HUES6 (cell line): ENCODE measurements around the gene DIO3.

ENCODE experiments used
- H3K27ac ChIP-seq: 2 replicates; pipeline ENCODE4 v1.7.0; 2013; ENCODE audit warnings: low read depth, mild to moderate bottlenecking, low read length, inconsistent platforms
- H3K27me3 ChIP-seq: 2 replicates; pipeline ENCODE4 v1.6.1; 2013; ENCODE audit warnings: low read length; ENCODE audit not compliant: control insufficient read depth, insufficient read depth
- H3K36me3 ChIP-seq: 2 replicates; pipeline ENCODE4 v1.6.1; 2013; ENCODE audit warnings: low read length; ENCODE audit not compliant: control insufficient read depth, insufficient read depth
- H3K4me1 ChIP-seq: 2 replicates; pipeline ENCODE4 v1.6.1; 2013; ENCODE audit warnings: low read length; ENCODE audit not compliant: control insufficient read depth, insufficient read depth
- H3K4me3 ChIP-seq: 2 replicates; pipeline ENCODE4 v1.5.1; 2013; ENCODE audit warnings: low read depth, low read length
- H3K9ac ChIP-seq: one replicate; pipeline ENCODE4 v1.6.1; 2013; ENCODE audit warnings: mild to moderate bottlenecking, low read length
- H3K9me3 ChIP-seq: 2 replicates; pipeline ENCODE4 v1.6.1; 2013; ENCODE audit warnings: low read depth, low read length; ENCODE audit not compliant: control insufficient read depth, insufficient read depth

DIO3 gene

DNA sequence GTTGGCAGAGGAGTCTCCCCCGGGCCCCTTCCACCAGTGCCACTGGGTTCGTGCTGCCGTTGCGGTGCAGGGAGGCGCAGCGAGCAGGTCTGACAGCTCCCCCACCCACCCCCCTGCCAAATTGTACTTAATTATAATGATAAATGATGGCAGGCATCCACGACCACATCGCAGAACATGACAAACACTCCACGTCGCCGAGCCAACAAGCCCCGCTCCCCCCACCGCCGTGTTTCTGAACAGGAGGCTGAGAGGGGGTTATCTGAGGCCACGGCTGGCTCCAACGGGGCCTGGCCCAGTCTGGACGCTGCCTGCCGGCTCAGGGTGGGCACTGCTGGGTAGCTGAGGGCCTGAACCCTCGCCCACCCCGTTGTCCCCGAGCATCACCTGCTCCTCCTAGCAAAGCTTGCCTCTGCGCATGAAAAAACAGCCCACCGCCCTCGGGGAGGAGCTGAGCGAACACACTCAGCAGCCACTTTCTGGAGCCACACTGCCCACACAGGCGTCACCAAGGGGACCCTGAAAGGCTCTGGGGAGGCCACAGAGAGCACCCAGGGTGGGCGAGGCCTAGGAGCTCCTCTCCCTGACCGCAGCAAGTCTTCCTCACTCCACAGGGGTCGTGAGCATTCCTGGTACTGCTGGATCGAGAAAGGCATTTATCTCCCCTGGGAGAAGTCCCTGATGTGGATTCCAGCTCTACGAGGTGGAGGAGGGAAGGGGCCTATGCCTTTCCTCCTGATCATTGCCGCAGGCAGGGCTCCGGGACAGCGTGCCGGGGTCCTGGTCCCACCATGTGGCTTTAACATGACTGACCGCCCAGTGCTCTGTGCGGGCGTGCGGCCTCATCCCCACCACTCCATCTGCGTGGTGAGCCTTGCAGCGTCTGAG is 35.4 kb upstream of the DIO3 start:
- peaks cover 3% of the 10 kb centered on the region; the same call in 1 of the 2 replicates for H3K9me3 ChIP-seq
- 0 out of 2 replicates have a peak, but pooled peaks cover 3% of the 10 kb centered on the region for H3K27me3 ChIP-seq
- H3K9ac ChIP-seq, result no peak overlapping the region

DNA sequence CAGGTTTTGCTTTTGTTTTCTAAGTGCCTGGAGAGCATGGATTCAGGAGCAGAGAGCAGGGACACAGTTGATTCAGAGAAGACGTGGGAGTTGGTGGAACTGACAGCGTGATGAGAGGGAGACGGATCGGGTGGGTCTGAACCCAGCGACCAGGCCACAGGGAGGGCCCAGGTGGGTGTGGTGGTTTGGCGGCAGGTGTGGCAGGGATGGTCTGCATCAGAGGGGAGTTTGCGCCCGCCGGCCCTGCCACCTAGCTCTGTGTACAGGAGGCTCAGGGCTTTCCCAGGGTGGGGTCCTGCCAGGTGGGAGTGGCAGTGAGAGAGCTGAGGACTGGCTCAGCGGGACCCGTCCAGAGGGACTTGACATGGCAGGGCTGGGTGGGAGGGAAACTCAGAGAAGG is 33.3 kb upstream of the DIO3 start:
- no peak overlapping the region for H3K4me3 ChIP-seq
- no peak overlapping the region for H3K9ac ChIP-seq
- H3K36me3 ChIP-seq, result no peaks in the 10 kb centered on the region
- H3K9me3 ChIP-seq, result peaks cover 3% of the 10 kb centered on the region; the same call in 1 of the 2 replicates
- 0 out of 2 replicates have a peak, but pooled peaks cover 3% of the 10 kb centered on the region for H3K27me3 ChIP-seq
- H3K27ac ChIP-seq, result no peak overlapping the region
- peaks cover 10% of the 10 kb centered on the region; the same call in 1 of the 2 replicates for H3K4me1 ChIP-seq

More for the DNA sequence above, 35.4 kb upstream of the DIO3 start:
- no peak overlapping the region for H3K27ac ChIP-seq
- H3K36me3 ChIP-seq, result no peaks in the 10 kb centered on the region
- H3K4me3 ChIP-seq, result no peak overlapping the region
- peaks cover 10% of the 10 kb centered on the region; the same call in 1 of the 2 replicates for H3K4me1 ChIP-seq

DNA sequence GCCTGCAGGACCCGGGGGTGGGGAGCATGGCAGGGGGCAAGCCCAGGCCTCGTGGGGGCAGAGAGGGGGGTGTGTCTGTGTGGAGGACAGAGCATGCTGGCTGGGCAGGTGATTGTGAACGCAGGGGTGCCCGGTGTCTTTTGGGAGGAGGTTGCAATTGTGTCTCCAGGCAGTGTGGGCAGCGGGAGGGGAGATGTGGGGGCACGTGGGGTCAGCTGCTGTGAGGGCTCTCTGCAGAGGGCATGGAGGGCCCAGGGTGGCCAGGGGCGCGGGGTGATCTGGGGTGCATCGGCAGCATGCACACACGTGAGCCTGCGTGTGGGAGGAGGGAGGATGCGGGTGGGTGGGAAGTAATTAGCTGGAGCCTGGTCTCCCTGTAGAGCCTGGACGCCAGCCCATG is 32.2 kb upstream of the DIO3 start:
- H3K9ac ChIP-seq, result no peak overlapping the region
- H3K4me1 ChIP-seq, result peaks cover 10% of the 10 kb centered on the region; the same call in 1 of the 2 replicates
- no peak overlapping the region for H3K27ac ChIP-seq
- H3K27me3 ChIP-seq, result 0 out of 2 replicates have a peak, but pooled peaks cover 3% of the 10 kb centered on the region
- H3K36me3 ChIP-seq, result no peaks in the 10 kb centered on the region
- H3K9me3 ChIP-seq, result no peaks in the 10 kb centered on the region
- no peak overlapping the region for H3K4me3 ChIP-seq

DNA sequence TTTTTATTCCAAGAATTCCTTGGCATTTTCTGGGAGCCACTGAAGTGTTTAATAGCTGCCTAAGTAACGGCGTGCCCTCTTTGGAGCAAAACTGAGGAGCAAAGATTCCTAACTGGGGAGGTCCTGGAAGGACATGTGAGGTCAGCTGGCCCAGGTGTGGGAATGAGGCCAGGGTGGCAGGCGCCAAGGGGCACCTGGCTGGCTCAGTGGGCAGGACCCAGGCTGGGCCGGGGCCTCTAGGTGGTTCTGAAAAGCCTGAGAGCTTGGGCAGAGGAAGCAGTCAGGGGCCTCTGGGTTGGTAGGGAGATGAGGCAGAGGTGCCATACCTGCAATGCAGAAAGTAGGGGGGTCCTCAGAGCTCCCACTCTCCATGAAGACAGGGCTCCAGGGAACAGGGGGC is 27.1 kb upstream of the DIO3 start:
- H3K4me3 ChIP-seq, result no peak overlapping the region
- H3K4me1 ChIP-seq, result no peaks in the 10 kb centered on the region
- H3K9ac ChIP-seq, result no peak overlapping the region
- peaks cover 6% of the 10 kb centered on the region; the same call in 1 of the 2 replicates for H3K27me3 ChIP-seq
- no peaks in the 10 kb centered on the region for H3K36me3 ChIP-seq
- H3K27ac ChIP-seq, result no peak overlapping the region
- H3K9me3 ChIP-seq, result no peaks in the 10 kb centered on the region

DNA sequence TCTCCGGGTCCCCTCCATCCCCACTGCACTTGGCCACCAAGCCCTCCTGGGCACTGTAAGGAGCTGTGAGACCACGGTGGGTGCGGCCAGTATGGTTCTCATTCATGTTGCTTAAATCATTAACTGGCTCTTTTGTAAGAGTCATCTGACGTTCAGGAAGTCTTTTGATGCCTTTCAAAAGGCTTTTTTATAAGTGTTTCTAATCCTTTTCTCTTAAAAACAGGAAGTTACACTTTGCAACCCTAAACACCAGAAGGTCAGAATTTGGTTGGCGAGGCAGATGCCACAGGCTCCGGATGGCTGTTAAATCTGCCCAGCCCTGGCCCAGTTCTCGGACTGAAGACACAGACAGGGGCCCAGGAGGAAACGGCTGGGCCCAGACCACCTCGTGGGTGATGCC is 26.1 kb upstream of the DIO3 start:
- H3K9ac ChIP-seq, result no peak overlapping the region
- H3K9me3 ChIP-seq, result no peaks in the 10 kb centered on the region
- no peak overlapping the region for H3K27ac ChIP-seq
- no peaks in the 10 kb centered on the region for H3K4me1 ChIP-seq
- no peaks in the 10 kb centered on the region for H3K36me3 ChIP-seq
- H3K4me3 ChIP-seq, result no peak overlapping the region
- H3K27me3 ChIP-seq, result peaks cover 3% of the 10 kb centered on the region; the same call in 1 of the 2 replicates

DNA sequence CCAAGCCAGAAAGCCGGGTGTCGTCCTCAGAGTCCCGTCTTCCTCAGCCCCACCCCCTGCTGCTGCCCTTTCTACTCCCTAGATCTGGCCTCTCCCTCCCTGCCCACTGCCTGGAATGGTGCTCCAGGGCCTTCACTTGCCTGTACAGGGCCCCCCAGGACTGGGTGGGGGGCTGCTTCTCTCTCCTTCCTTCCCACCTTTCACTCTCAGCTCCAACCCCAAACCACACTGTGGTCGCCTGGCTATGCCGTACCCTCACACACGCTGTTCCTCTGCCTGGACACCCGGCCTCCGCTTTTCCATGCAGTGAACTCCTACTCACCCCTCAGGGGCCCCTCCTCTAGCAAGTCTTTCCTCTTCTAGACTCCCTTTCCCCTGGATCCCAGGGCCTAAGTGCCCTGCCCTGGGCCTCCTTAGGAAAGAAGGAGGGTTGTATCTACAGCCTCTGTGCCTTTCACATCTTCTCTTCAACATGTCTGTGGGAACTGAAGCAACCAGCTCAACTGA is 25.5 kb upstream of the DIO3 start:
- no peak overlapping the region for H3K27ac ChIP-seq

DNA sequence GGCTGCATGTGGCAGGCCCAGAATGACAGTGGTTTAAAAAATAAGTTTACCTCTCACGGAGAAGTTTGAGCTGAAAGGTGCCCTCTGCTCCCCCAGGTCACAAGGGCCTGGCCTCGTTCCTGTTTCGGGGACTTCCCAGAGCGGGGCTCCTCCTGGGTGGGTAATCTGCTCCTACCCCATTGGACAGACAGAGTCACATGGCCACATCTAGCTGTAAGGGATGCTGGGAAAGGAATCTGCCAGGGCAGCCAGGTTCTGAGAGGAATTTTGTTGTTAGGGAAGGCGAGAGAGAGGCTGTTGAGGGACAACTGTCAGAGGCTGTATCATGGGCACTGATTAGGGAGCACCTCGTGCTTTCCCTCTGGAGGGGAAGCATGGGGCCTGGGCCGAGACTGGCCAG is 24.0 kb upstream of the DIO3 start:
- H3K9me3 ChIP-seq, result no peaks in the 10 kb centered on the region
- no peaks in the 10 kb centered on the region for H3K36me3 ChIP-seq
- H3K27ac ChIP-seq, result no peak overlapping the region
- no peaks in the 10 kb centered on the region for H3K4me1 ChIP-seq
- no peak overlapping the region for H3K4me3 ChIP-seq
- peaks cover 3% of the 10 kb centered on the region; the same call in 1 of the 2 replicates for H3K27me3 ChIP-seq
- no peak overlapping the region for H3K9ac ChIP-seq

More for the DNA sequence above, 25.5 kb upstream of the DIO3 start:
- H3K27me3 ChIP-seq, result peaks cover 3% of the 10 kb centered on the region; the same call in 1 of the 2 replicates
- no peaks in the 10 kb centered on the region for H3K4me1 ChIP-seq
- H3K36me3 ChIP-seq, result no peaks in the 10 kb centered on the region
- no peaks in the 10 kb centered on the region for H3K9me3 ChIP-seq
- no peak overlapping the region for H3K4me3 ChIP-seq
- no peak overlapping the region for H3K9ac ChIP-seq

DNA sequence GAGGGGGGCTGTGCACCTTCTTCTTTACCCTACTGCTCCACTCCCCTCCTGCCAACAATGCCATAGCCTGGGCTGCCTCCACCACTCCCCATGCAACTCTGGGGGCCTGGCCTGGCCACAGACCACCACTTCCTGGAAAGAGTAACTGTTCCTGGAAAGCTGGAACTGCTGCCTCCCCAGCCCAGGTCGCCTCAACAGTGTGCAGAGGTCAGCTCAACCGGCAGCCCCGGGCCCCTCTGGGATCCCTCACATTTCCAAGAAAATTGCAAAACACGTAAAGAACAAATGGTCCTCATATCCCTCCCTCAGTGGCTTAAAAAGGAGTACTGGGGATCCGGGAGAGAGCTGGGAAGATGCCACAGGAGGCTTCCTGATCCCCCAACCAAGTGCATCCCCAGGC is 22.4 kb upstream of the DIO3 start:
- H3K36me3 ChIP-seq, result no peaks in the 10 kb centered on the region
- H3K4me1 ChIP-seq, result no peaks in the 10 kb centered on the region
- peaks cover 3% of the 10 kb centered on the region; the same call in 1 of the 2 replicates for H3K27me3 ChIP-seq
- peaks cover 4% of the 10 kb centered on the region for H3K9me3 ChIP-seq
- no peak overlapping the region for H3K4me3 ChIP-seq
- H3K27ac ChIP-seq, result no peak overlapping the region
- no peak overlapping the region for H3K9ac ChIP-seq

DNA sequence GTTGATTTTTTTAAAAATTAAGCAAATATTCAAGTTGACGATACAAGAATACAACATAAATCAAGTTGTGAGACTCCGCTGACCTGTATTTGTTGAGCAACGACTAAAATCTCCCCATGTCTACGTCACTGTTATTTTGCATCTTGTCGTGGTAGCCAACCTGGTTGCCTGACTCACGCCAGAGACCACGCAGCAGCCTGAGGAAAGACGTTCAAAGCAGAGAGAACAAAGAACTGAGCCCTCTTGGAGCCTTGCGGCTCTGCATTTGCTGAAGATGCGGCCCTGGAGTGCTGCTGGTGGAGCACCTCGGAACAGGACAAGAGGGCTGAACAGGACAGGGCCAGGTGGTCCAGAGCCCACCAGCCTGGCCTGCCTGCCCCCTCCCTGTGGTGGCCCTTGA is 21.4 kb upstream of the DIO3 start:
- Histone ChIP-seq H3K4me3 (no peak overlapping the region), H3K9me3 (peaks cover 10% of the 10 kb centered on the region), H3K4me1 (no peaks in the 10 kb centered on the region), H3K9ac (no peak overlapping the region), H3K36me3 (no peaks in the 10 kb centered on the region), H3K27ac (no peak overlapping the region), H3K27me3 (peaks cover 3% of the 10 kb centered on the region; the same call in 1 of the 2 replicates)

DNA sequence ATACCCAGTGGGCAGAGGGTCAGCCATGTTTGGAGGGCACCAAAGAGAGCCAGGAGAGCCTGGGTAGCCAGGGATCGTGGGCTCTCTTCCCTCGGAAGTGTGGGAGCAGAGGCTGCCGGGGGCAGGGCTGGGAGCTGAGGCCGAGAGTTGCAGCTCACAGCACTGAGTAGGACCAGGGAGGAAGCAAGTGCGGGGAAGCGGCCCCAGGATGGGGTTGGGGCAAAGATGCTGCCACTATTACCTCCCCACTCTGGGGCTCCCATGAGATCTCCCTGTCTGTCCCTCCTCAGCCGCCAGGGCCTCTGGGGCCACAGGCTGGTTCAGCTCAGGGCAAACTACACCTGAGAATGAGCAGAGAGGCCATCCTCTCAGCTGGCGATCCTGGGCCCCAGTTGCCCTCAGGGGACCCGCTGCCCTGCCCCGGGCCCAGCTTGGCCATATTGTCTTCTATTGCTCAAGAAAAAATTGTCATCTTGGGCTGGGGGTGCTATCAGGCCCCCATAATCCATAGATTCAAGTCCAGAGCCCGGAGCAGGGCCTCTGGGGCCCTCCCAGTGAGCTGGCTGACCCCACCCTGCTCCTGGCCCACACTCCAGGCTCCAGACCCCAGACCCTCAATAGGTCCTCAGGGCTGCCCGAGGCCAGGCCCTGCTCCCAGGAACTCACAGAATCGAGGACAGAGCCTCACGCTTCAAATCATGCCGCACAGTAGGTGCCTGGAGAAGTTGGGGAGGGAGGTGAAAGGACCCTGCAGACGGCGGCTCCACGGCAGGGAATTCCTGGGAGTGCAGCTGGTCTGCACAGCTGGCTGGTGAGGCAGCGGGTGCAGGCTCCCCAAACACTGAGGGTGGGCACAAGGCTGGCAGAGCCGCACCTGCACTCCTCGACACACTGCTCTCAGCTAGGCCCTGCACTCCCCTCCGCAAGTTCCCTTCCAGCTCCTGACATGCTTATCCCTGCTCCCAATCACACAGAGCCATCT is 20.5 kb upstream of the DIO3 start:
- H3K36me3 ChIP-seq, result no peaks in the 10 kb centered on the region
- no peak overlapping the region for H3K4me3 ChIP-seq
- peaks cover 10% of the 10 kb centered on the region for H3K9me3 ChIP-seq
- H3K9ac ChIP-seq, result no peak overlapping the region
- H3K27me3 ChIP-seq, result peaks cover 3% of the 10 kb centered on the region; the same call in 1 of the 2 replicates
- H3K4me1 ChIP-seq, result no peaks in the 10 kb centered on the region
- no peak overlapping the region for H3K27ac ChIP-seq
